HG03135 (cell line): ENCODE measurements around the gene DISP2.
A peak's percentile ranks its signal among the peaks of the same experiment; 100 is the strongest.

Experiments used
- ATAC-seq: cut with Tn5 transposase; IDR thresholded peaks from one replicate; pipeline ENCODE4 v1.9.1; 2021; ENCODE audit warnings: mild to moderate bottlenecking, moderate library complexity; ENCODE audit not compliant: unreplicated experiment

DISP2 gene

GRCh38 chr15:40418126-40418525 is 60.1 kb downstream of the DISP2 start:
- ATAC-seq, result no peak

- no peak for ATAC-seq
Measured at GRCh38 chr15:40420071-40420713, 62.2 kb downstream of the DISP2 start.

- no peak for ATAC-seq
Measured at GRCh38 chr15:40420793-40421192, 62.8 kb downstream of the DISP2 start.

- peak; percentile 70 for ATAC-seq
Measured at GRCh38 chr15:40421246-40422157, 63.5 kb downstream of the DISP2 start.

GRCh38 chr15:40424483-40425115 is 66.6 kb downstream of the DISP2 start:
- ATAC-seq, result no peak

- ATAC-seq, result no peak
Measured at GRCh38 chr15:40425681-40426080, 67.7 kb downstream of the DISP2 start.

- no peak for ATAC-seq
Measured at GRCh38 chr15:40427188-40427587, 69.2 kb downstream of the DISP2 start.

GRCh38 chr15:40428185-40428584 is 70.2 kb downstream of the DISP2 start:
- ATAC-seq, result no peak
